HG02852 (cell line): ENCODE data around the gene PTPN23.

ENCODE experiments used
- ATAC-seq: cut with Tn5 transposase; IDR thresholded peaks from one replicate; pipeline ENCODE4 v1.9.1; 2021; ENCODE audit warnings: mild to moderate bottlenecking, moderate library complexity; ENCODE audit not compliant: unreplicated experiment

Gene PTPN23

GRCh38 chr3:47370887-47371697, 9.7 kb upstream of the PTPN23 start:
- ATAC-seq: no peak

GRCh38 chr3:47374587-47374986, 6.2 kb upstream of the PTPN23 start:
- no peak for ATAC-seq

- ATAC-seq: no peak
Observed at GRCh38 chr3:47376393-47376792, 4.4 kb upstream of the PTPN23 start.

- no peak for ATAC-seq
Observed at GRCh38 chr3:47377186-47377585, 3.6 kb upstream of the PTPN23 start.

GRCh38 chr3:47378869-47379268, 2.0 kb upstream of the PTPN23 start:
- no peak for ATAC-seq

- no peak for ATAC-seq
Observed at GRCh38 chr3:47379411-47379899, 1.4 kb upstream of the PTPN23 start.

GRCh38 chr3:47380026-47380600, 708 bp upstream of the PTPN23 start:
- no peak for ATAC-seq

GRCh38 chr3:47381317-47382157, 716 bp downstream of the PTPN23 start:
- peak; percentile 67 for ATAC-seq

- no peak for ATAC-seq
Observed at GRCh38 chr3:47384425-47384824, 3.6 kb downstream of the PTPN23 start.

- ATAC-seq: no peak
Observed at GRCh38 chr3:47385007-47385406, 4.2 kb downstream of the PTPN23 start.

GRCh38 chr3:47385796-47386195, 5.0 kb downstream of the PTPN23 start:
- no peak for ATAC-seq

- no peak for ATAC-seq
Observed at GRCh38 chr3:47392933-47393332, 12.1 kb downstream of the PTPN23 start.

GRCh38 chr3:47394140-47394870, 13.5 kb downstream of the PTPN23 start:
- ATAC-seq: no peak

GRCh38 chr3:47394881-47395280, 14.1 kb downstream of the PTPN23 start:
- no peak for ATAC-seq

GRCh38 chr3:47398228-47398627, 17.4 kb downstream of the PTPN23 start:
- no peak for ATAC-seq

- no peak for ATAC-seq
Observed at GRCh38 chr3:47399016-47399415, 18.2 kb downstream of the PTPN23 start.

GRCh38 chr3:47399531-47400270, 18.9 kb downstream of the PTPN23 start:
- ATAC-seq: no peak

GRCh38 chr3:47404431-47404876, 23.6 kb downstream of the PTPN23 start:
- ATAC-seq: no peak

GRCh38 chr3:47404955-47405790, 24.4 kb downstream of the PTPN23 start:
- no peak for ATAC-seq
